Middle frontal gyrus (tissue), 1 donor: ENCODE data around the gene YWHAH.
"Not testable (repeated sequence)": the region's sequence is repeated elsewhere in the genome, so short reads cannot be mapped to it uniquely, and the experiment has no call there.

Experiments used
- DNase-seq: peaks from one replicate; pipeline ENCODE4 v3.0.0-alpha.2; 2015; ENCODE audit warnings: low spot score; ENCODE audit errors: extremely low spot score

The YWHAH gene

GRCh38 chr22:31977939-31978338 lies 33.6 kb downstream of the YWHAH start:
- no peak for DNase-seq

- DNase-seq = no peak
These were observed 36.3 kb downstream of the YWHAH start for GRCh38 chr22:31980628-31981027.

GRCh38 chr22:31981976-31982375 lies 37.6 kb downstream of the YWHAH start:
- DNase-seq = not testable (repeated sequence)

- DNase-seq = no peak
These were observed 39.7 kb downstream of the YWHAH start for GRCh38 chr22:31983911-31984656.

- no peak for DNase-seq
These were observed 42.9 kb downstream of the YWHAH start for GRCh38 chr22:31987218-31987617.

GRCh38 chr22:31991102-31991839 lies 46.9 kb downstream of the YWHAH start:
- no peak for DNase-seq

GRCh38 chr22:31995046-31995445 lies 50.7 kb downstream of the YWHAH start:
- DNase-seq = no peak

GRCh38 chr22:31995807-31996206 lies 51.5 kb downstream of the YWHAH start:
- no peak for DNase-seq

- no peak for DNase-seq
These were observed 54.5 kb downstream of the YWHAH start for GRCh38 chr22:31998784-31999385.

- DNase-seq = no peak
These were observed 55.8 kb downstream of the YWHAH start for GRCh38 chr22:32000181-32000580.

GRCh38 chr22:32005453-32005852 lies 61.1 kb downstream of the YWHAH start:
- DNase-seq = no peak
